Activated T-cell treated with anti-CD3 and anti-CD28 coated beads, Interleukin-2, amount 50 U/mL, for 4 hours (primary cell): ENCODE measurements around the gene STON2. TPM values are rescaled to one million over a fixed set of nuclear protein-coding genes. Genes with fewer than 3 reads are reported as not detected.

ENCODE experiments used
- ATAC-seq, 2 donors: fragments of 200-7000 bp; cut with Tn5 transposase; one replicate each; pipeline ENCODE4 v1.10.0; 2021
- DNase-seq: peaks from one replicate; pipeline ENCODE4 v3.0.0-alpha.2; 2020
- H3K27me3 Mint-ChIP-seq: one replicate; pipeline ENCODE4 v1.8.0; 2021; ENCODE audit warnings: low read depth, mixed read lengths
- H3K36me3 Mint-ChIP-seq: one replicate; pipeline ENCODE4 v1.8.0; 2022; ENCODE audit warnings: mixed read lengths; ENCODE audit not compliant: insufficient read depth
- H3K4me1 Mint-ChIP-seq: one replicate; pipeline ENCODE4 v1.8.0; 2021; ENCODE audit warnings: low read depth, mixed read lengths
- H3K4me3 Mint-ChIP-seq: one replicate; pipeline ENCODE4 v1.8.0; 2021; ENCODE audit warnings: mild to moderate bottlenecking, moderate library complexity, mixed read lengths
- H3K9me3 Mint-ChIP-seq: one replicate; pipeline ENCODE4 v1.8.0; 2021; ENCODE audit warnings: mixed read lengths
- total RNA-seq, 3 donors: library from RNA; stranded (reverse); gene quantifications; one replicate each; pipeline ENCODE4 v1.2.1, GENCODE V29; 2021

Gene STON2
- total RNA-seq, 3 donors from 2014 or later = 0.11 to 0.68 (median 0.35) TPM

DNA sequence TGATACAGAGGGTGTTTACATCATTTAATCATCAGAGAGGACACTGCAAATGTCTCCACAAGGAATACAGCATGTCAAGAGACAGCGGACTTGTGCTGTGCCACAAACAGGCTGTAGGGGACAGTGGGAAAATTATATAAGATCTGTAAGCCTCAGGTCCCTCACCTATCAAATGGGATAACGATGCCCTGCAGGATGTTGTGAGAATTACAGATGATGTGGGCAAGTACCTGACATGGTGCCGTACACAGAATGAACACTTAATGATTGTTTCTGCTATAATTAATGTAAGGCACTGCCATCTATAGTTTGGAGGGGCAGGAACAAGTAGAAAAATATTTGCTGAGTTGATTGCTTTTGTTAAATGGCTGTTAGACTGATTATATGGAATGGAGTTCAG, 97.5 kb downstream of the STON2 start:
- no peaks in the 10 kb centered on the region for H3K36me3 Mint-ChIP-seq
- H3K4me3 Mint-ChIP-seq = no peak overlapping the region

GRCh38 chr14:81301813-81302212, 98.3 kb downstream of the STON2 start:
- H3K4me3 Mint-ChIP-seq = no peak overlapping the region
- no peak for DNase-seq
- ATAC-seq = no peak
- H3K9me3 Mint-ChIP-seq = no peaks in the 10 kb centered on the region
- peaks cover 3% of the 10 kb centered on the region for H3K27me3 Mint-ChIP-seq
- H3K36me3 Mint-ChIP-seq = no peaks in the 10 kb centered on the region
- H3K4me1 Mint-ChIP-seq = no peaks in the 10 kb centered on the region

More for the DNA sequence above, 97.5 kb downstream of the STON2 start:
- DNase-seq (no peak), ATAC-seq (no peak)
- Mint-ChIP-seq H3K9me3 (no peaks in the 10 kb centered on the region), H3K27me3 (peaks cover 3% of the 10 kb centered on the region), H3K4me1 (no peaks in the 10 kb centered on the region)

DNA sequence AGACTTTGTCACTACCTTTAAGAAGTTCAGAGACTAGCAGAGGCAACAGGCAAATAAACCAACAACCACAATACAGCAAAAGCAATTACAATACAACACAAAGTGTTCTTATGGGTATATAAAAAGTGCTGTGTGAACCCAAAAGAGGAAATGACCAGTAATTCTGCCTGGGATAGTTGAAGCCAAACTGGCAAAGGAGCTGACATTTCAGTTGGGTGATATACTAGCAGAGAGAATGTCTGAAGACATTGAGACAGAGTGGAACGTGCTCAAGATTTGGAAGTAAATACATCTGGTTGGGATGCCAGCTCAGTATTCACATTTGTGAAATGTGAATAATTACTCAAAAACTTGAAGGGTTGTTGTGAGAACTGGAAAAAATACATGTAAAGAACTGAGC, 98.8 kb downstream of the STON2 start:
- peaks cover 3% of the 10 kb centered on the region for H3K27me3 Mint-ChIP-seq
- no peaks in the 10 kb centered on the region for H3K4me1 Mint-ChIP-seq
- ATAC-seq = no peak
- no peak overlapping the region for H3K4me3 Mint-ChIP-seq
- H3K9me3 Mint-ChIP-seq = no peaks in the 10 kb centered on the region
- no peaks in the 10 kb centered on the region for H3K36me3 Mint-ChIP-seq
- DNase-seq = no peak

DNA sequence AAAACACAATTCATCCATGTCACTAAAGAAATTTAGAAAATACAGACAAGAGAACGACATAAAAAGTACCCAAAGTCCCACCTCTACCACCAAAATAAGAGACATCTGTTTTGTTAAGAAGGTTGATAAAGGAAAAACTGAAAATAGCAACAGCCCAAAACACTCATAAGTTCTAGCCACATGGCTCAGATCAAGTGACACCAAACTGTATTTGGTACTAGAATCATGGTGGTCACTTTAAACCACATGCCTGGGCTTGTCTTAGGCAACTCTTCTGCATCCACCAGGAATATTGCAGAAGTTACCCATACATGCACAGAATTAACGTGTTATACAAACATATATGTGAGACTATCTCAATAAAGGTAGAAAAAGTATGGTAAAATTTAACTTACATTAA, 101.2 kb downstream of the STON2 start:
- ATAC-seq = no peak
- Mint-ChIP-seq H3K4me1 (no peaks in the 10 kb centered on the region), H3K27me3 (peaks cover 1% of the 10 kb centered on the region), H3K36me3 (no peaks in the 10 kb centered on the region), H3K9me3 (no peaks in the 10 kb centered on the region), H3K4me3 (no peak overlapping the region)
- no peak for DNase-seq

DNA sequence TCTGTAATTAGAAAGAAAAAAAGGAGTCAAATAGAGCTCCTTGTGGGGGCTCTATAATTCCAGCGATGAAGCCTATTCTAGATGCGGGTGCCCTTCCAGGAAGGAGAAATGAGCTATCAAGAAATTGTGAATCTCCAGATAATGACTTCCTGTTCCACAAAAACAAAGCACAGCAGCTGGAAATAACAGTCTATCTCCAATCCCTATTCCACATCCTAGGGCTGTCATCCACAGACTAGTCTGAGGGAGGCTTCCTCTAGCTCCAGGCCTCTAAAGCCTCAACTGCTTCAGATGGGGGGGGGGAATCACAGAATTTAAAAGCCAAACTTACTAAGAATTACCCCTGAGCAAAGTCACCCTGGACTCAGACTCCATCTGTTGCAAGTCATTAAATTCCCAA, 102.0 kb downstream of the STON2 start:
- no peaks in the 10 kb centered on the region for H3K4me1 Mint-ChIP-seq
- no peaks in the 10 kb centered on the region for H3K9me3 Mint-ChIP-seq
- no peaks in the 10 kb centered on the region for H3K36me3 Mint-ChIP-seq
- DNase-seq (no peak), ATAC-seq (no peak)
- peaks cover 3% of the 10 kb centered on the region for H3K27me3 Mint-ChIP-seq
- H3K4me3 Mint-ChIP-seq = no peak overlapping the region

- H3K9me3 Mint-ChIP-seq = no peaks in the 10 kb centered on the region
- DNase-seq (no peak), ATAC-seq (no peak)
- no peak overlapping the region for H3K4me3 Mint-ChIP-seq
- no peaks in the 10 kb centered on the region for H3K4me1 Mint-ChIP-seq
- H3K27me3 Mint-ChIP-seq = peaks cover 3% of the 10 kb centered on the region
- H3K36me3 Mint-ChIP-seq = no peaks in the 10 kb centered on the region
Observed at GRCh38 chr14:81295958-81296923, 103.9 kb downstream of the STON2 start.

DNA sequence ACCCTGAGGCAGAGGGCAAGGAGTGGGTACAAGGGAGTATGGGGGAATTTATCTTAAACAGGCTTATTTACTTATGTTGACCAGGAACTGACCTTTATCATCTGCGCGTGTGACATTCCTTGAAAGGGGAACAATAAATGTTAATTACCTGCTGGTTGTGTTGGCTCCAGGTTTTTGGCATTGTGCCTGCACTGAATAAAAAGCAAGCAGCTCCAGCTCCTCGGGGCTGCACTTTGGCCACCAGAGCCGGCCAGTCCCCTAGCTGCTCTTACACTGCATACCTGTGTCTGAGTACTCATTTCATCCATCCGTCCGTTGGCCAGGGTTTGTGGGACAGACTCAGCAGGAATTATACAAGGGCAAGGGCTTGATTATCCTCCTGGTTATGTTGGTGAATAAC, 110.6 kb downstream of the STON2 start:
- DNase-seq = no peak
- no peak overlapping the region for H3K4me3 Mint-ChIP-seq
- H3K4me1 Mint-ChIP-seq = no peaks in the 10 kb centered on the region
- ATAC-seq = no peak
- no peaks in the 10 kb centered on the region for H3K36me3 Mint-ChIP-seq
- H3K27me3 Mint-ChIP-seq = peaks cover 13% of the 10 kb centered on the region
- H3K9me3 Mint-ChIP-seq = no peaks in the 10 kb centered on the region

DNA sequence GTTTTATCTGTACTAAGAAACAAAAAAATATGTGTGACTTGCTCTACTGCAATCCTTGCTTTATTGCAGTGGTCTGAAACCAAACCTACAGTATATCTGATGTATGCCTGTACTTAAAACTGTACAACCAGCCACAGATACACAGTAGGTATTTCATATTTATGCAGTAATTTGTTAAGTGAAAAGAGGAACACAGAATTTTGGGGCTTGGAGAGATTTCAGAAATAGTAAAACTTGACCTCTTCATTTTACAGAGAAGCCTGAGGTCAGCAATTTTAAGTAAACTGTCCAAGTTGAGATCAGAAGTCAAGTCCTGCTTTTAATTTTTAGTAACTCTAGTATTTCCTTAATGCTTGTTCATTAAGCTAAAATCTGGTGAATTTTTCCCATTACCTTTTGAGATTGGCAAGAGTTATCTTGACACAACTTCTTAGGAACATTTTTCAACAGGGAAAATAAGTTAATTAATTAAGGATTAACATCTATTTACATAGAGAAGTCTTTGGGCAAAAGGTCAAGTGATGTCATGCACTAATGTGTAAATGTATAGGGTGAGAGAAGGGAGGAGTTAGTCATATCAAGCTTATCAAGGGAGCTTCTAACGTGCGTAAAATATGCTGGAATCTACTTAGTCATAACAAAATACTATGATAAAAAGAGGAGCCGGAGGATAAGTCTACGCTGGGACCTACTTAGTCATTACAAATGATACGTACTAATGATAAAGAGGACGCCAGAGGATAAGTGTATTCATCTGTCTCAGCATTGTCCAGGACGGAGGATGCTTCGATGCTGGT, 113.4 kb downstream of the STON2 start:
- no peak for DNase-seq

GRCh38 chr14:81285245-81285644, 114.9 kb downstream of the STON2 start:
- no peak overlapping the region for H3K4me3 Mint-ChIP-seq
- DNase-seq (no peak), ATAC-seq (no peak)
- H3K36me3 Mint-ChIP-seq = no peaks in the 10 kb centered on the region
- H3K27me3 Mint-ChIP-seq = peaks cover 10% of the 10 kb centered on the region
- no peaks in the 10 kb centered on the region for H3K4me1 Mint-ChIP-seq
- no peaks in the 10 kb centered on the region for H3K9me3 Mint-ChIP-seq

More for the DNA sequence above, 113.4 kb downstream of the STON2 start:
- H3K4me3 Mint-ChIP-seq = no peak overlapping the region
- H3K36me3 Mint-ChIP-seq = no peaks in the 10 kb centered on the region
- H3K9me3 Mint-ChIP-seq = no peaks in the 10 kb centered on the region
- ATAC-seq = no peak
- H3K27me3 Mint-ChIP-seq = peaks cover 10% of the 10 kb centered on the region
- no peaks in the 10 kb centered on the region for H3K4me1 Mint-ChIP-seq

- H3K4me1 Mint-ChIP-seq = no peaks in the 10 kb centered on the region
- DNase-seq (no peak), ATAC-seq (no peak)
- no peak overlapping the region for H3K4me3 Mint-ChIP-seq
- no peaks in the 10 kb centered on the region for H3K36me3 Mint-ChIP-seq
- H3K27me3 Mint-ChIP-seq = peaks cover 5% of the 10 kb centered on the region
- H3K9me3 Mint-ChIP-seq = no peaks in the 10 kb centered on the region
Observed at GRCh38 chr14:81281332-81281731, 118.8 kb downstream of the STON2 start.

DNA sequence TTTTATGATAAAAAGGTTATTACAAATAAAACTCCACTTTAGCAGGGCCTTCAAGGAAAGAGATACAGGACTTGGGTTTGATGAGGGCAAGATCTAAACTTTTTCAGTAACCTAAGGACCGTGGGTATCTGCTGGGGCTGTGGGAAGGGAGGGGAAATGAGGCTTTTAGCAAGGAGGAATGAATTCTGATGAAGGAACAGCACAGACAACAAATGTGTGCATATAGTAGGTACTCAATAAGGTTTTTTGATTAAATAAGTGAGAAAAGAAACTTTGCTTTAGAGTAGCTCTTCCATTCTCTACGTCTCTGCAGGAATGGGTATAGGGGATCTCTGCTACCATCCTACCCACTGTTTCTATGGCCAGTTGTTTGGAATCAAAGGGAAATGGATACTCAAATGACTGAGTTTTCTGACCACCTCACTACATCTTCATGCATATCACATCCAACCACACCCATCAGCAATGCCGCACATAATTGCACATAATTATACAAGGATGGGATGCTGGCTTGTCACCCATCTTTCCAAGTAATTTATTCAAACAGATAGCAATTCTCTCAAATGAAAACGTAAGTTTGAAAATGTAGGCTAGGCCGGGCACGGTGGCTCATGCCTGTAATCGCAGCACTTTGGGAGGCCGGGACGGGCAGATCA, 119.9 kb downstream of the STON2 start:
- H3K9me3 Mint-ChIP-seq = no peaks in the 10 kb centered on the region
- DNase-seq (no peak), ATAC-seq (no peak)
- H3K4me1 Mint-ChIP-seq = no peaks in the 10 kb centered on the region
- H3K27me3 Mint-ChIP-seq = peaks cover 5% of the 10 kb centered on the region
- no peak overlapping the region for H3K4me3 Mint-ChIP-seq
- H3K36me3 Mint-ChIP-seq = no peaks in the 10 kb centered on the region

- no peak overlapping the region for H3K4me3 Mint-ChIP-seq
- DNase-seq = no peak
- no peaks in the 10 kb centered on the region for H3K9me3 Mint-ChIP-seq
- H3K27me3 Mint-ChIP-seq = peaks cover 5% of the 10 kb centered on the region
- no peaks in the 10 kb centered on the region for H3K4me1 Mint-ChIP-seq
- no peaks in the 10 kb centered on the region for H3K36me3 Mint-ChIP-seq
- ATAC-seq = no peak
Observed at GRCh38 chr14:81277096-81277495, 123.0 kb downstream of the STON2 start.

DNA sequence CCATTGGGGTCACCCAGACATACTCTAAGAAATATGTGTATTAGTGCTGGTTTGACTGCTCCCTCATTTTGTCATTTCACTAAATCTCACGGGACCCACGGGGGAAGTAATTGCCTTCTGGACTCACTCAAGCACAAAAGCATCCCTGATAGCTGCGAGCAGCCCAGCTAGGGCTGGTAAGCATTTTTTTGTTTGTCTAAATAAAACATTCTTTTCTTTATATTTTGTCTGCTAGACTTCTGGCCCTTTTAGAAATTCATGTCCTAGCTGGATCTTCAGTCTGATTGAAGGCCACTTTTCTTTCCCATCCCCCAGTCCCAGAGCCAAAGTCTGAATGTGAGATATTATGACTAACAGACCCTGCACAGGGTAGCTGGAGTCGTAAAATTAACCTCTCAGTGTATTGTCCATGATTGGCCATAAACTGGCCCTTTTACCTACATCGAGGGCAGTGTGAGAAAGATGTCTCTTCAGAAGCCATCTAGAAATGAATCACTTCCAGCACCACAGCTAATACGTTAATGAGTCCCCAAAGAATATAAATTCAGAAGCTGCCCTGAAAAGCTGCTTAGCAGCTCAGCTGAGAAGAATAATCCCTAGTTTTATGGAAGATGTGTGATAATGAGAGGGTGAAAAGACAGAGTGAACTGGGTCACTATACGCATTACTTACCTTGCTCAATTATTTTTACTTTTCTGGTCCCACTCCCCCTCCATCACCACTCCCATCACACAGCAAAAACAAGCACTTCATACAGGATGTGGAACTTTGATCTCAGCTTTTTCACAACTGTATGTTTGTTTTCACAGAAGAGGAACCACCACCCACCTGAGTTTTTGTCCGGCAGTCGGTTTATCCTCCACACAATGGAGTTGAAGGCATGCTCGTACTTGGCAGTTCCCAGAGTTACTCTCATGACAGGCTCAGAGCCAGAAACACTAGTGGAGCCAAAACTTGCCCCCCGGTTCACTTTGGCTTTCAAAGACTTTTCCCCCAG, 123.8 kb downstream of the STON2 start:
- ATAC-seq = no peak
- H3K4me1 Mint-ChIP-seq = no peaks in the 10 kb centered on the region
- DNase-seq = no peak
- peaks cover 5% of the 10 kb centered on the region for H3K27me3 Mint-ChIP-seq
- H3K4me3 Mint-ChIP-seq = no peak overlapping the region
- no peaks in the 10 kb centered on the region for H3K36me3 Mint-ChIP-seq
- no peaks in the 10 kb centered on the region for H3K9me3 Mint-ChIP-seq
